Activated naive CD8-positive, alpha-beta T cell treated with anti-CD3 and anti-CD28 coated beads, Interleukin-2, amount 50 U/mL, for 16 hours (primary cell): ENCODE data around the gene PTPRD.

Experiments used
- DNase-seq: peaks from one replicate; pipeline ENCODE4 v3.0.0-alpha.2; 2020; ENCODE audit warnings: low read depth, low spot score

PTPRD gene

DNA sequence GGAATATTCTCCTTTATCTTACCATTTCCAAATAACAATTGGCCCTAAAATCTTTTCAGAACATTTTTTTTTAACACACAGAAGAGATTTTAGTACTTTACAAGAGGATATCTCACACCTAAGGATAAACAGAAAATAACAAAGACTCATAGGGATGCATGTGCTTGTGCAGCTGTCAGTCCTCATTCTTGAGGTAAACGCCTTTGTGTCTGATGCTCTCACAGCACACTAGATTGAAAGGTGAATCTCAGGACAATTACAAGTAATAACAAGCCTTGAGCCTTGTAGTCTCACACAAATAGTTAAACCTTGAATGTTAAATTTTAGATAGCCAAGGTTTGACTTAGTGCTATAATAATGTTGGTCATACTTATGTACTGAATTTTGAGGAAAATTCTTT, 439.2 kb downstream of the PTPRD start:
- DNase-seq: no peak

DNA sequence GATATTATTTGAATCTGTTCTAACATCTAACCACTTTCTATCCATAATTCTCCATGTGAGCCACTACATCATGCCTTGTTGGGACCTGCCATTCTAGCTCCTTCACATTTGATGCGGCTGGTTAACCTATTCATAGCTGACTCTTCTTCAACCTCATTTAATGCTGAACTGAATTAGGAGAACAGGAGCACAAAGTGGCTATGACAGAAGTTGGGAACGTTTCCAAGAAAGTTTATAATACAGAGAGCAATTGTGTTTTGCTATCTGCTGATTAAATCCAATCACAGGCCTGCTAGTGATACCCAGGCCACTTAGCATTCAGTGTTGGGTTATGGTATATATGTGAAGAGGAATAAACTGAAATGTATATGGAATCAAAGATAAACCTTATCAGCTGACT, 440.3 kb downstream of the PTPRD start:
- DNase-seq: no peak

DNA sequence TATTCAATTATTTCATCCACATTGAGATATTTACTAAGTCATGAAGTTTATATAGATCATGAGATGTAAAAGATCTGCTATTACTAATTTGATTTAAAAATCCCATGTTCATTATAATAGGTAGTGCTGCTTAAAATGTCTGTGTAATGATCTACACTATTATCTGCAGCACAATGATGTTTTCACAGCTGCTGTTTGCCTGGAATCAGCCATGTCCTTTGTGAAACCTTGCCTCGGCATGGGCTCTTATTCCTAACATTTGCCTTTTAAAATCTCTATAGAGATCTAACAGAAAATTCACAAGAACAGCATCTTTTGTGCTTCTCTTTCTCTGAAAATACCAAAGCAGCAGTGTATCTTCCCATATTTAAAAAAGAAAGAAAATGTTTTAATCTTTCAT, 444.6 kb downstream of the PTPRD start:
- no peak for DNase-seq

DNA sequence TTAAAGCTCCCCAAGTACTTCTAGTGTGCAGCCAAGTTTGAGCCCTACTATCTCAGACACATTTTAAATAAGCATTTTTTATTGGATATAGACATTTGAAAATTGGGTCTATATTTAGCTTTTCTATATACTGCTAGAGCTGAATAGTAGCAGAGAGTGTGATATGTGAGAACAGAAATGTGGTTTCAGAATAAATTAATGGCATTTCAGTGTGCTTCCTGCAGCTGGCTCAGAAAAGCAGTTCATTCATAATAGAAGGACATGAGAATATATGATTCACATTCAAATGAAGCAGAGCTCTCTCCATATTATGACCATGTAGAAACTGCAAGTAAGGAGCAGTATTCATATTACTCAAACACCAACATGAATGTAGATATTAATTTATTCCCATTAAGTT, 464.0 kb downstream of the PTPRD start:
- no peak for DNase-seq

DNA sequence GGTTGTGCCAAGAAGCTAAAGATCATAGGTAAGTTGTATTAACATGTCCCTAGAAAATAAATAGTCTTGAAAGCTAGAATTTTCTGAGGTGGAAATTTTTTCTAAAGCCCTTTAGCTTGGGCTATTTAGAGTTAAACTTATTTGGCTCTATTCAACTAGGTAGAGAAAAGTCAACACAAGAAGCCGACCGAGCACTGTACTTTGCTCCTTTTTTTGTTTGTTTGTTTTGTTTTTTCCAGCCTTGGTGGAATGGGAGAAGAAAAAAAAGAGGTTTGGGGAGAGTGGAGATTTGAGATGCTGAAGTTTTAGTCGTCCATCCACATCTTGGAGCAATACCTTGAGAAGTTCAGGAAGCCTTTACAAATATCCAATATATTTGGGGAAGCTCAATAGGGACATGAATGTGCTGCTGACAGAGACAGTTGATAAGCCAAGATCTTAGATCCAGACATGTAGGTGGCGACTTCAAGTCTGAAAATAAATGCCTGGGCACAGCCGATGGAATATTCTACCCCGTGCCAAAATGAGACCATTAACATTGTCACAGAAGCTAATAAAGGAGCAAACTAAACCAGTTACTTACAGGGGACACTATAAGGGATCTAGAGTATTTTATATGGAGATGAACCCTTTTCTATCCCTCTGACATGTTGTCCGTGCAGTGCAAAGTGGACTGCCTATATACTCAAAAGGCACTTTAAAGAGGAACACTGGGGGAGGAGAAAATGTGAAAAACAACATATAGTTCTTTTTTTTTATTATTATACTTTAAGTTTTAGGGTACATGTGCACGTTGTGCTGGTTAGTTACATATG, 466.1 kb downstream of the PTPRD start:
- DNase-seq: no peak

DNA sequence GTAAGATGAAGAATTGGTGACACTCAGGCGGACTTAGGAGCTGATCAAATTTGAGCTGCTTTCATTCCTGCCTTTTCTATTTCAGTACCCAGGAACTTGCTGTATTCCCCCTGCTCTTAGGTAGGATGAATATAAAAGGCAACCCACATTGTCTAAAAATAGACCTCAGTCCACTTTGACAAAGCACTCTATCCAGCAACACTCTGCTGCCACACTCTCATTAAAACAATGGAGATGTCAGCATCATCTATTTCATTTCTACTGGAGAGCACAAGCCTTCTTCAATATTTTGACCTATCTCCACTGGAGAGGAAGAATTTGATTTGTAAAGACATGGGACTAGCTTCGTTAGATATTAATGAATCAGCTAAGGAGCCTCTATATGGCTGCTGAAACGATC, 468.4 kb downstream of the PTPRD start:
- no peak for DNase-seq

DNA sequence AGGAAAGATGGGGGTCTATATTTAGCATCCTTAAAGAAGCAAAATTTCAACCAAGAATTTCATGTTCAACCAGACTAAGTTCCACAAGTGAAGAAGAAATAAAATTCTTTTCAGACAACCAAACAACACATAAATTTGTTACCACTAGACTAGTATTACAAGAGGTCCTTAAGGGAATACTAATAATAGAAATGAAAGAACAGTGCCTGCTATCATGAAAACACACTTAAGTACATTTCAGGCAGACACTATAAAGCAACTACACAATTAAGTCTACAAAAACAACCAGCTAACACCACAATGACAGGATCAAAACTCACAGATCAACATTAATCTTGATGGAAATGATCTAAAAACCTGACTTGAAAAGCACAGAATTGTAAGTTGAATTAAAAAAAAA, 477.2 kb downstream of the PTPRD start:
- no peak for DNase-seq

DNA sequence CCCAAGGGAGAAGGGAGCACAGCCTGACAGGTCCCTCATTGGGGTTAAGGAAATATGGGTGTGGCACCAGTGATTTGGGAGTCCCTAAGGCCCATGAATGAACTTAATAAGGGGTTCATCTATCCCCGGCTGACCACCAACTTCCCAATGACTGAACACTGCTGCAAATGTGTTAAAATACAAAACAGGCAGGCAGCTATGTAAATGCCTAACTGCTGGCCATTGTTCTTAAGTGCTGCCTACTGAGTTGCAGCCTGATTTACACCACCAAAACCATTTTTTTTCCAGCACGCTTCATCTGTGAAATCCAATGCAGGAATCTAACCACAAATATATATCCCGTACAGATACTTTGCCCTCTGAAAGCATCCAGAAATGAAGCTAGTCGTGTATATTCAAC, 478.5 kb downstream of the PTPRD start:
- DNase-seq: no peak

DNA sequence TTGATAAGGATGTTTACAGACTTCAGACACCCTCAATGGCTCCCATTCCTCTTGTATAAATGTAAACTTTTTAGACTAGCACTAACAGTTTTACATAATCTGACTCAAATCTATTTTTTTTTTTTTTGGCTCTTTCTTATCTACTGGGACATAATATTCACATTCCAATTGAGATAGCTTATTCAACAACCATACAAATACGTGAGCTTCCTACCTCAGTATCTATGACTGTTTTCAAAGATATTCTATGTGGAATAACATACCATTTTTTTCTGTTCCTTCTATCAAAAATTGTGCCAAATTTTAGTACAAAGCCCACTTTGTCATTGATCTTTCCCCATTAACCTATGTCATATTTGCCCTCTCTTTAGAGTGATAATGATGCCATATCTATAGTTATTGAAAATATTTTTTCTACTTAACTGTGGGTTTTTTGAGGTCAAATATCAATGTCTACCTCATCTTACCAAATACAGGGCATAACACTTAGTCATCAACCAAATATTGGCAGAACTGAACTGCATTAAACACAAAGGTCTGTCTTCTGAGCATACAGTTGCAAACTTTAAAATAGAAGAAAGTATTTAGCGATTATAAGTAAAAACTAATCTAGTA, 482.6 kb downstream of the PTPRD start:
- no peak for DNase-seq

DNA sequence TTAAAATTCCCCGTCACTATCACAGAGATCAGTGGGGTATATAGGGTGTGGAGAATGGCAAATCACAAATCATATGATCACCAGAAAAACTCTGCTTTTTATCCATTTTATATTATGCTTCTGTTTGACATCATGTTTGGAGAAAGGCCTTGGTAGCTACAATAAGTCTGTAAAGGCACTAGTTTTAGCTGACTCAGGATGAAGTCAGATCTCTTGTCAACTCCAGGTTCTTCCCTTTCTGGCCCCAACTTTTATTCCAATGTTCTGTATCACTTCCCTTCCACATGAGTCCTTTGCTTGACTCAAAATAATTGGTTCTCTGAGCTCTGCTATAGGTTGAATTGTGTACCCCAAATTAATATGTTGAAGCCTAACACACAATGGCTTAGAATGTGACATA, 484.9 kb downstream of the PTPRD start:
- DNase-seq: no peak

DNA sequence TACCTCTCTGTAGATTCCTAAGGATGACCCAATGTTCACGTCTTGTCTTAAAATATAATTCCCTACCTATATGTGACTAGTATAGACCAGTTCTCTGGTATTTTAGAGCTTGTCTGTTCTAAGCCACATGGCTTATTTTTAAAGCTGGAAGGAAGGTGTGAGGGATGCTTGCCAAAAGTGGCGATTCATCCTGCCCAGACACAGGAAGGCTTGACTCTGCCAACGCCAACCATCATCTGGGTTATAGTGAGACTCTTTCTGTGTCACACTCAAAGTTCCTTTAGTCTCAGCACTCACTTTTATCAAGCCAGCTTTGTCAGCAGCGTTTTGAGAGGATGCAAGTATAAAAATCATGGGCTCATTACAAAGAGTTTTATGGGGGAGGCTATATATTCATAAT, 500.0 kb downstream of the PTPRD start:
- DNase-seq: no peak

DNA sequence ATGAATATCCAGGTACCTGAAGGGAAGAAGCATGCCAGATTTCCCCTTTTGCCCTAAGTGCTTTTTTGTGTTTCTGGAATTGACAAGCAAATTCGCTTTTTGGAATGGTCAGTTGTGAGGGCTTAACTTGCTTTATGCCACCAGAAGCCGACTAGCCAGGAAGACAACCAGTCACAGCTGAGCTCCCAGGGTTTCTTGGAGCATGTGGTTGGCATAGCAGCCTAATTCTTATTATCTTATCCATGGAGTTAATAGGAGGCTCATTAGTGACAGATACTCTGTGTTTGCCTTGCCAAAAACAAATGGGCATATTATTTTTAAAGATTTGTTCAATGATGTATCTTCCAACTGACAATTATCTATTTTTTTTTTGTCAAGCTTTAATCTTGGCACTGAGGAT, 500.7 kb downstream of the PTPRD start:
- DNase-seq: no peak

DNA sequence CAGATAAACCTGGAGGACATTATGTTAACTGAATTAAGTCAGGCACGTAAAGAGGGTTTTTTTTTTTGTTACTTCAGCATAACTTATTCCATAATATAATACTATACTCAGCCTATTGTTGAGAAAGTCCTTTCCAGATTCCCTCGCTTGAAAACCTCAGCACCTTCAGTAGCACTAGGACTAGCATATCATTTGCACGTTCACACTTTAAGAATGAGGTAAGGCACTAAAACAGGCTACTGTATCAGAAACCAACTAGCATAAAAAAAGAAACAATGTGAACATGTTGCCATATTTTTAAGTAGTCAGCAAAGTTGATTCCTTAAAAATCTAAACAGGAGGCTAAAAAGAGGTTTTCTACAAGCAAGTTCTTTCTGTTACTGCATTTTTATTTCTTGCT, 504.0 kb downstream of the PTPRD start:
- DNase-seq: no peak

DNA sequence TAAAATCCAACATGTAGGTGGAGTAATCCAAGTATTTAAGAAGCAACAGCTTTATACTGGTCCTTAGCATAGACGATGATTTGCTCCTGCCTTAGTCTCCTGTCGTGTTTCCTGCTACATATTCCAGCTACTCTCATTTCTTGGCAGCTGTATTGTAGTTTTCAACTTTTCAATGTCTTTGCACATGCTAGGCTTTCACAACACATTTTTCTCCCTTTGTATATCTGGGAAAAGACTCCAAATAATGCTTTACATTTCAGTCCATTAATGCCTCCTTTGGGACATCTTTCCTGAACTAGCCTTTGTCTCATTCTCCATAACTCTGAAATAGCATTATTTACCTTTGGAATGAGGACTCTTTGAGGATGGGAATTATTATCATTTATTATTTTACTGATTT, 508.0 kb downstream of the PTPRD start:
- no peak for DNase-seq

DNA sequence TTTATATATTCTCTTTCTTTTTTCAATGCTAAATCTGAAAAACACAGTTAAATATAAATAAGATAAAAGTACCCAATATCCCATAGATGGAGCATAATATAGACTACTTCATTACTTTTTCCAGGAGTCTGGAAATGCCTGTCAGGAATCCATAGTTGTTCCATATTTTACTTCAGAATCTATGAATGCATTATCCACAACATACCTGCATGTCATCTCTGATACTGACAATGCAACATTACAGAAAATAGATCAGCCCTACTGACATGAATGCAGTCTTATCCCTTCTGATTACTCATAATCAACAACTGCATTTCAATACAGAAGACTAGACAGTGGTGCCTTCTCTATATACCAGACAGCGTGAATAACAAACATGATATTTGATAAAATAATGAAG, 517.6 kb downstream of the PTPRD start:
- DNase-seq: no peak

DNA sequence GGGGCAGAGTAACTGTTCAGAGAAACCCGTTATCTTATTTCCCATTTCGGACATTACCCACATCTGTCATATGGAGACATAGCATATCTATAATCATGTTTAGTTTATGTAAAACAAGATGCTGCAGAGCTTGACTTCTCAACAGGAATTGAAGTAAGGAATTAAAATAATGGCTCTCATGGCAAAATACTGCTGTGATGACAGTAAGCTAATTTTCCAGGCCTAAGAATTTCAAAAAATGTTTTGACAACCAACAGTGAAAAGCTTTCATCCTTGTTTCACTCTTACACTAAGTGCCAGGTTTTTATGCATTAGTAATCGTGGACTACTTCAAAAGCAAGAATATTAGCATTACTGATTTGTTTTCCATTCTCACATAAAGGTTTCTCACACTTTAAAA, 518.2 kb downstream of the PTPRD start:
- no peak for DNase-seq

DNA sequence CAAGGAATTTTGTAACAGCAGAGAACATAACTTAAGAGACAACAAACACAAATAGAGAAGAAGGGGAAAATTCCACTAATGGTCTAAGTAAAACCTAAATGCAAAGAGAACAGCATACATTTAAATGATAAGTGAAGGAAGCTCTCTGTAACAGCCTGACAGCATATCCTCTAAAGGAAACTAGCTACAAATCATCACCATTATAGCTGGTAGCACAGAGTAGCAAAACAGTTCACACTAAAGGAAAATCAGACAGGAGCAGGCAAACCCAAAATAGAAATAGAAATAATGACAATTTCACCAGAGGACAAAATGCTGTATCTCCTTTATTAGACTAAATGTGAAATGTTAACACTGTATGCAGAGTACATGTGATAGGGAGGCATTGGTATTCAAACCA, 532.8 kb downstream of the PTPRD start:
- DNase-seq: no peak

DNA sequence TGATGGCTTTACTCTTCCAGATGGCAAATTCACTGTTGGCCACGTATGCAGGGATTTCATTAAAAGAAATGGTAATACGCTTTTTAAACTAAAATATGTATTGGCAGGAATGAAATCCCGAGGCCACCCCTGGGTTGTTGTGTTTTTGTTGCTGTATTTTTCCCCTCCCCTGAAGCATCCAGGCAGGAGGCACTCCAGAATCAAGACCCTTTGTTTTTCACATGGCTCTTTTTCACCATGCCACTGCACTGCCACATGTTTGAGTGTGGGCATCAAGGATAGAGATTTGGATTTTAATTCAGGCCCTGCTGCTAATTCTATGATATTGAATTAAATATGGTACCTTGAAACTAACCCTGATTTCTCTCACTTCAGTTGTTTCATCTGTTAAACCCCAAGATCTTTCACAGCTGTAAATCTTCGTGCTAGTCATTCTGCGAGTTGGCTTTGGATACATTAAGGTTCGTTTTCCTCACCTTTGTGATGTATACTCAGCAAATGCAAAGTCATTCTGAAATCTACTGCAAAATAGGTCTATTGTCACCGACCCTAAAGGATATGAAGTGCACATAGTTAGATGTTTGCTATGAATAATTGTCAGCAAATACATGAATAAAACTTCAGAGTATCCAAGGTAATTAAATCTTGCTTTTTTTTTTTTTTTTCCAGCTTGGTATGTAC, 533.4 kb downstream of the PTPRD start:
- no peak for DNase-seq

DNA sequence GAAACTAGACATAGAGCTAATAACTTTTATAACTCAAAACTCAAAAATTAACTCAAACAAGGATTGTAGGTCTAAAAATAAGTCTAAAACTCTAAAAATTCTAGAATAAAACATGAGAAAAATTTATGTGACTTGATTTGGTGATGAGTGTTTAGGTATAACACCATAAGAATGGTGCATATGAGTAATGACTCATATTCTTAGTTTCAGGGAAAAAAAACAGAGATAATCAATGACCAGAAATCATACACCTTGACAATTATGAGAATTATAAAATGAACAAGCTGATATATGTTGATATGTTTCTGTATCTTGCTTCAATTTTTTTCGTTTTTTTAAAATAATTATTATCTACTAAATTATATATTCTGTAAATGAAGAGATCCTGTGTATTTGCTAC, 541.2 kb downstream of the PTPRD start:
- DNase-seq: no peak

DNA sequence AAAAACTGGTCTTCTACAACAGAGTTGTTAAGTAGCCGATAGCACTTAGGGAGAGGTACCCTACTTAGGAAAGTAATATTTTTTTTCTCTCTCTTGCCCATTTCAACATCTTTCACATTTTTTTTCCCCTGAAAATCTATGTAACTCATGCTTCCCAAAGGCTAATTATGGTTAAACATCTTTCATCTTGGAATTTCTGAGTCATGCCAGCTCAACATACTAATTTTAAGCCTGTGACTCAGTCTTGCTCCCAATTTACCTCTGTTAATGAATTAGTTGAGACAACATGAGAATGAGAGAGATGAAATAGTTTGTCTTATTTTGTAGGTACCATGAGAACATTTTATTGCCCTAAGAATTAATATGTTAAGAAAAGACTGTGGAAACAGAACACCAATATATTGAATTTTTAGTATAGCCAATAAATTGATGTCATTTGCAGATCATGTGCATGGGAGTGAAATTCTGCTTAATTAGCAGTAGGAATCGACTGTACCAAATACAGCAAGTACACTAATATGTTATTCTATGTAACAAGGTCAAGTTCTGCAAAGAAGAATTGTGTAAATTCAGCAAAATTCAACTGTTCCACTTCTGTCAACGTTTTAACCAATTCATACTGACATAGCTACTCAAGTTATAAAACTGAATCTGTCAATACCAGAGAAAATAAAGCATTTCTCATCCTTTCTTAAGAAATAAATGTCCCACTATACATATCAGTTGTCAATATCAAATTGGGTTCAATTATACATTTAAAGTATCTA, 550.0 kb downstream of the PTPRD start:
- no peak for DNase-seq

DNA sequence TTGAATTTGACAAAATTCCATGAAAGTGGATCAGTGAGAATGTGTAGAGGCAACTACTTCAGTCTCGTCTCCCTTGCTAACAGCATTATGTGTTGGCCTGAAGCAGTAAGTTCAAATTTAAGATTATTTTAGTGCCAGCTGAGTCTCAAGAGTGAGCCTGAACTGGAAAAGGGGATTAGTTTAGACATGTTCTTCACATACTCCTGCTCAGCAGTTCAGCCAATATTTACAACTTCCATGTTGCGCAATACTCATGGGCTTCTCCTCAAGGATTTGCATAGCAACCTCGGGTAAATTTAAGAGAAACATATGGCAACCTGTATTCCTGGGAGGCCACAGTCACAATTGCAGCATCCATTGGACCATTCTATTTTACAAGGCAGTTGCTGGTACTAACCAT, 553.8 kb downstream of the PTPRD start:
- DNase-seq: no peak

DNA sequence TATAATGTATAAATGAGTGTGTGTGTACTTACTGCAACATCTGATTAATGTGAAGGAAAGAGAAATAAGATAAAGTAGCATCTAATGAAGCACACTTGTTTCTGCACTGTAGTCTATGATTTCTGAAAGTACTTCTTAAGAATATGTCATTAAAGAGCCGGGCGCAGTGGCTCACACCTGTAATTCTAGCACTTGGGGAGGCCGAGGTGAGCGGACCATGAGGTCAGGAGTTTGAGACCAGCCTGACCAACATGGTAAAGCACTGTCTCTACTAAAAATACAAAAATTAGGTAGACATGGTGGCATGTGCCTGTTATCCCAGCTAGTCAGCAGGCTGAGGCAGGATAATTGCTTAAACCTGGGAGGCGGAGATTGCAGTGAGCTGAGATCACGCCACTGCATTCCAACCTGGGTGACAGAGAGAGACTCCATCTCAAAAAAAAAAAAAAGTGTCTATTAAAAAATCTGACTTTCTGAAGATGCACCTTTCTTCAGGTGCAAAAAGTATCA, 556.9 kb downstream of the PTPRD start:
- no peak for DNase-seq
